Neural cell (in vitro differentiated cells): ENCODE results near the gene ADM2.
"Not testable (repeated sequence)": the region's sequence is repeated elsewhere in the genome, so short reads cannot be mapped to it uniquely, and the experiment has no call there.

Experiments
- EP300 ChIP-seq: fragments of 450-650 bp; conservative IDR thresholded peaks from 2 replicates; pipeline ENCODE4 v1.6.1; 2014; ENCODE audit warnings: antibody characterized with exemption, mild to moderate bottlenecking, moderate library complexity; ENCODE audit not compliant: poor library complexity, severe bottlenecking
- EZH2 ChIP-seq: fragments of 200-600, 300-800 bp; shearing (Covaris generic), sonication (generic); IDR thresholded peaks from 2 replicates; pipeline ENCODE4 v1.6.1; 2014; ENCODE audit warnings: antibody characterized with exemption, low read length, borderline replicate concordance, mild to moderate bottlenecking; ENCODE audit not compliant: insufficient read depth, poor library complexity, severe bottlenecking
- MXI1 ChIP-seq: fragments of 450-650 bp; conservative IDR thresholded peaks from 2 replicates; pipeline ENCODE4 v1.6.1; 2014; ENCODE audit warnings: antibody characterized with exemption, mild to moderate bottlenecking; ENCODE audit not compliant: poor library complexity, severe bottlenecking
- POLR2AphosphoS5 ChIP-seq: IDR thresholded peaks from 2 replicates; pipeline ENCODE4 v1.6.1; 2012
- RAD21 ChIP-seq: fragments of 450-650 bp; conservative IDR thresholded peaks from 2 replicates; pipeline ENCODE4 v1.6.1; 2014; ENCODE audit warnings: antibody characterized with exemption, mild to moderate bottlenecking, moderate library complexity
- TF ChIP-seq, protein P1 (sequence below): fragments of 450-650 bp; IDR thresholded peaks from 2 replicates; pipeline ENCODE4 v1.5.1; 2014; ENCODE audit warnings: antibody characterized with exemption, mild to moderate bottlenecking, moderate library complexity; ENCODE audit not compliant: poor library complexity, severe bottlenecking
- TF ChIP-seq, protein P2 (sequence below): IDR thresholded peaks from 2 replicates; pipeline ENCODE4 v1.6.1; 2012; ENCODE audit warnings: borderline replicate concordance

GRCh38 chr22:50533856-50534711 lies 52.7 kb downstream of the ADM2 start:
- TF ChIP-seq, protein P1, sequence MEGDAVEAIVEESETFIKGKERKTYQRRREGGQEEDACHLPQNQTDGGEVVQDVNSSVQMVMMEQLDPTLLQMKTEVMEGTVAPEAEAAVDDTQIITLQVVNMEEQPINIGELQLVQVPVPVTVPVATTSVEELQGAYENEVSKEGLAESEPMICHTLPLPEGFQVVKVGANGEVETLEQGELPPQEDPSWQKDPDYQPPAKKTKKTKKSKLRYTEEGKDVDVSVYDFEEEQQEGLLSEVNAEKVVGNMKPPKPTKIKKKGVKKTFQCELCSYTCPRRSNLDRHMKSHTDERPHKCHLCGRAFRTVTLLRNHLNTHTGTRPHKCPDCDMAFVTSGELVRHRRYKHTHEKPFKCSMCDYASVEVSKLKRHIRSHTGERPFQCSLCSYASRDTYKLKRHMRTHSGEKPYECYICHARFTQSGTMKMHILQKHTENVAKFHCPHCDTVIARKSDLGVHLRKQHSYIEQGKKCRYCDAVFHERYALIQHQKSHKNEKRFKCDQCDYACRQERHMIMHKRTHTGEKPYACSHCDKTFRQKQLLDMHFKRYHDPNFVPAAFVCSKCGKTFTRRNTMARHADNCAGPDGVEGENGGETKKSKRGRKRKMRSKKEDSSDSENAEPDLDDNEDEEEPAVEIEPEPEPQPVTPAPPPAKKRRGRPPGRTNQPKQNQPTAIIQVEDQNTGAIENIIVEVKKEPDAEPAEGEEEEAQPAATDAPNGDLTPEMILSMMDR: not testable (repeated sequence)
- not testable (repeated sequence) for TF ChIP-seq EZH2, EP300, MXI1, RAD21, POLR2AphosphoS5
- TF ChIP-seq, protein P2, sequence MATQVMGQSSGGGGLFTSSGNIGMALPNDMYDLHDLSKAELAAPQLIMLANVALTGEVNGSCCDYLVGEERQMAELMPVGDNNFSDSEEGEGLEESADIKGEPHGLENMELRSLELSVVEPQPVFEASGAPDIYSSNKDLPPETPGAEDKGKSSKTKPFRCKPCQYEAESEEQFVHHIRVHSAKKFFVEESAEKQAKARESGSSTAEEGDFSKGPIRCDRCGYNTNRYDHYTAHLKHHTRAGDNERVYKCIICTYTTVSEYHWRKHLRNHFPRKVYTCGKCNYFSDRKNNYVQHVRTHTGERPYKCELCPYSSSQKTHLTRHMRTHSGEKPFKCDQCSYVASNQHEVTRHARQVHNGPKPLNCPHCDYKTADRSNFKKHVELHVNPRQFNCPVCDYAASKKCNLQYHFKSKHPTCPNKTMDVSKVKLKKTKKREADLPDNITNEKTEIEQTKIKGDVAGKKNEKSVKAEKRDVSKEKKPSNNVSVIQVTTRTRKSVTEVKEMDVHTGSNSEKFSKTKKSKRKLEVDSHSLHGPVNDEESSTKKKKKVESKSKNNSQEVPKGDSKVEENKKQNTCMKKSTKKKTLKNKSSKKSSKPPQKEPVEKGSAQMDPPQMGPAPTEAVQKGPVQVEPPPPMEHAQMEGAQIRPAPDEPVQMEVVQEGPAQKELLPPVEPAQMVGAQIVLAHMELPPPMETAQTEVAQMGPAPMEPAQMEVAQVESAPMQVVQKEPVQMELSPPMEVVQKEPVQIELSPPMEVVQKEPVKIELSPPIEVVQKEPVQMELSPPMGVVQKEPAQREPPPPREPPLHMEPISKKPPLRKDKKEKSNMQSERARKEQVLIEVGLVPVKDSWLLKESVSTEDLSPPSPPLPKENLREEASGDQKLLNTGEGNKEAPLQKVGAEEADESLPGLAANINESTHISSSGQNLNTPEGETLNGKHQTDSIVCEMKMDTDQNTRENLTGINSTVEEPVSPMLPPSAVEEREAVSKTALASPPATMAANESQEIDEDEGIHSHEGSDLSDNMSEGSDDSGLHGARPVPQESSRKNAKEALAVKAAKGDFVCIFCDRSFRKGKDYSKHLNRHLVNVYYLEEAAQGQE: not testable (repeated sequence)
